ENCODE measurements around the gene GTF2A1L.

Gene GTF2A1L

GRCh38 chr2:48707466-48707865 lies 89.8 kb downstream of the GTF2A1L start:
- DNase-seq (ENCODE audit: low read depth), result no peak

DNA sequence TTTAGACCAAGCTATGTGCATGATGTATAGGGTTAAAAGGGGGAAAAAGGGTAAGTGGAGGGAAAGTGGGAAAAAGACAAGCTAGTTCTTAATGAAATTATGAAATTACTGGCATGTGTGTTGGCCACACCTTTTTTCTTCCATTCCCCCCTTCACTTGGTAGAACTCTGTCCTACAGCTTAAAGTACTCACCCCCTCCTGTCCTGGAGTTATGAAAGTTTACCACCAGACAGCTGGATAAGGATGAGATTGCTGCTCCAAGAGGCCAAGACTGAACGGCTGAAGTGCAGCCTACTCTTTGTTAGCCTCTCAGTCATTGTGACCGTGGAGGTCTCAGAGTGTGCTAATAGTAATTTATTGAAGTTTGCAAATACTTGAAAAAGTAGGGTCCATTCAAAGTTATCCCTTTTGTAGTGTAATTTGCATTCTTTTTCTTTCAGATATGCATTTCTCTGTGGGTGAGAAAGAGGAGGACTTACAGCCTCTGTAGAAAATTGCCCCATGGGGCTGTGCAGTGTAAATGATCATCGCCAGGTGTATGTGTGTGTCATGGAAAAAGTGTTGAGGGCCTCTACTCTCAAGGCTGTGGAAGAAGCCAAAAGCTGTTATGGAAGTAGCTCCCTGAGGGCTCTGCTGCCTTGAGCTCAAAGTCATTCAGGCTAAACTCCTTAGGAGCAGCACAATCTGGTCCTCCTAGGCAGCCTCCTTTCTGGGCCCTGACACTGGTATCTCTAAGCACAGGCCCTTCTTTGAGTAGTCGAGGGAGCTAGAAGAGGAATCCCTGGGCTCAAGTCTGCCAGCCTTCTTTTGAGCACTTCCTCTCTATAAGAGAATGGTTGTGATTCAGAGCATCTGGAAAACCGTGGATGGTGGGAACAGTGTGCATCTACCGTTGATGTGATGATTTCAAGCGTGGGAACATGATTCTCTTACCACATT lies 91.7 kb downstream of the GTF2A1L start:
- no peak for DNase-seq (ENCODE audit: low read depth)

DNA sequence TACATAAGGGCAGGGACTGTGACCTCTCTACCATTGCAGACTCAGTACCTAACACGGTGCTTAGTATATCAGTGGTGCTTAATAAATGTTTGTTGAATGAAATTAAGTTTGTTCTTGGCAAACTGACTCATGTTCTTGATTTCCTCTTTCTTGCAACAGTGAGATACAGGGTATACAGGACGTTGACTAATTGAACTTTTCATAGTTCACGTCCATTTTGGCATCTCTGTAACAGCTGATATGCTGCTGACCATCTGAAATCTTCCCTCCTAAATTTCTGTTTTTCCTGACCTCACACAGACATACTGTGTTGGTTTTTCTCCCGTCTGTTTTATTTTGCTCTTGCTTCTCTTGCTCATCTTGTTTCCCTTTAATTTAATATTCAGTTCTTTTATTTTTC lies 93.7 kb downstream of the GTF2A1L start:
- no peak for DNase-seq (ENCODE audit: low read depth)

DNA sequence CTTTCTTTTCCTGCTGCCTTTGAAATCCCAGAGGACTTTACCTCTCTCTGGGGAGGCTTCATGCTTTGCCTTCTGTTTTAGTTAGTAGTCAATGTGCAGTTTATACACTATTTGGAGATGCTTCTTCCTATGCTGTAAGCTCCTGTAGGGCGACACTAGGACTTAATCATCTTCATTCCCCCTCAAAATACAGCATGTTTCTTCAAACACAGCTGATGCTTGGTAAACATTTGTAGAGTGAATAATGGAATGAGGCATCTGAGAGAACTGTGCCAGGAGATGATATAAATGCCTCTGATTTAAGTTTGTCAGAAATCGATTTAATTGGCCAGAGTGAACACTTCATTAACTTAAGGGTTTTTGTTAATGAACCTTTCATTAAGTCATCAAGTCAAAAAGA lies 94.5 kb downstream of the GTF2A1L start:
- DNase-seq (ENCODE audit: low read depth), result no peak

DNA sequence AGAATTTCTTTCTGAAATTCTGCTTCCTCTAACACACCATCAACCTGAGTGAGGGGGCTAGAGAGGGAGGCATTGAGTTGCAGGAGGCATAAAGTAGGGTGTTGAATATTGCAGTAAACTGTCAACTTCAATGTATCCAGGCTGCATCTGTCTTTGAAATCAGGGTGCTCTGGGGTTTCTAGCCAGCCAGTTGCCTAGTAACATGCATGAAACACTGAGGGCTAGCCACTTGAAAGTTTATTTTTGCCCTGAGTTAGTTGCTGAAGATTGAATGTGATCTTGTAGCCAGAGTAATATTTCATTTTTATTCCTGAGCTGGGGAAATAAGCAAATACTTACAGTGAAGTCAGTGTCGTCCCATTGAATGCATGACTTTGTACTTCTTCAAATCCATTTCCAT lies 96.0 kb downstream of the GTF2A1L start:
- DNase-seq (ENCODE audit: low read depth), result no peak

DNA sequence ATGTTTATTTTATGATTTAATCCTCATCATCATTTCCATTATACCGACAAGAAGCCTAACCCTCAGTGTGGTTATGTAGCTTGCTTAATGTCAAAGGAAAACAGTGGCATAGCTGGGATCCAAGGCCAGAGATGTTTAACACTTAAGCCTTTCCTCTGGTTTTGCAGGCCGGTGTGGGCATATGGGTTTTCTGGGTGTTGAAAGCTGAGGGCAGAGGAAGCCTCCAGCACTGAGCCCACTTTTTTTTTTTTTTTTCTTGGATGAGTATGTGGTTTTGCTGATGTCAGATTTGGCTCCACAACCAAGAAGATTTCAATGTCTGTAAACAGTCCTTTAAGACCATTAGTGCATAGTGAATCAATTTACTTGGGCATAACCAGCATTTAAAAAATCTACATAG lies 96.6 kb downstream of the GTF2A1L start:
- DNase-seq (ENCODE audit: low read depth), result no peak

DNA sequence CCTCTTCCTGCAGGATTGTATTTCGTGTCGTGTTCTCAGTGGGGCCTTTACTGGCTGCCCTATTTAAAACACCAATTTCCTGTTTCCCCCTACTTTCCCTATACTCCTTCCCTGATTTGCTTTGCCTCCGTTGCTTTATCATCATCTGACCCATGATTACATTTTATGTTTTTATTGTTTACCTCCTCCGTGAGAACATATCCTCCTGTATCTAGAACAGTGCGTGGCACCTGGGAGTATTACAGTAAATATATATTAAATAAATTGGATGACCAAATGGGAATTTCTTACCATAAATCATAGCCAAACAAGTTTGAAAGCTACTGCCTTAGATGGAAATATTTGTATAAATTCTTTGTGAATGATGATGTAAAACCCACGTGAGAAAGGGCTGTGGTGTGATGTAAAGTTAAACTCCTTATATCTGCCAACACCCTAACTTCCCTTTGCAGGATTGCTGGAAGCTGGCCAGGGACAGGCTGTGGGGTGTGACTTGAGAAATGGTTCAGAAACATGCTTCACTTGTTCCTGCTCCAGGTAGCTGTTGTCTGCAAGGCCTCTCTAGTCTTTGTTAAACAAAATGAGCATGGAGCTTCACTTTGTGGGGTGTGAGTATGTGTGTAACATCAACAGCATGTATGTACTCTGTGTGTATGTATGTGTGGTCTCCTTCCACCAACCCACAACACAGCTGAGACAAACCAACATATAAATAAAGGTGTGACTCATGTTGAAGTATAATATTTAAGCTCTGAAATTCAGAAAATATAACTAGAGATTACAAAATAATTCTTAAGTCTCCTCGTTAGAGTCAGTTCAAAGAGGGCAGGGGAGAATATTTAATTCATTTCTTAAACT lies 97.6 kb downstream of the GTF2A1L start:
- DNase-seq (ENCODE audit: low read depth), result no peak

DNA sequence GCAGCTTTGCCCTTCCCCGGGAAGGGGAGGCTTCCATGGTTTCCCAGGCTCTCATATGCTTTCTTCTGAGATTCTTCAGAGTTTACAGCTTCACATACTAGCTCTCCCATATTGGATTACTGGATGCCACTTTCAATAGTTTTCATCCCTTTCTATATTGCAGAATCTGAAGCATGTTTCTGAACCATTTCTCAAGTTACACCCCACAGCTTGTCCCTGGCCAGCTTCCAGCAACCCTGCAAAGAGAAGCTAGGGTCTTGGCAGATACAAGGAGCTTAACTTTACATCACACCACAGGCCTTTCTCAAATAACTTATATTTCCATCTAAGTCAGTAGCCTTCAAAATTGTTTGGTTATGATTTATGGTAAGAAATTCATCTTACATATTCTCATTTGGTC lies 98.3 kb downstream of the GTF2A1L start:
- DNase-seq (ENCODE audit: low read depth), result no peak

GRCh38 chr2:48717846-48718245 lies 100.2 kb downstream of the GTF2A1L start:
- DNase-seq (ENCODE audit: low read depth), result no peak

- no peak for DNase-seq (ENCODE audit: low read depth)
Measured at GRCh38 chr2:48719480-48720177, 102.0 kb downstream of the GTF2A1L start.

DNA sequence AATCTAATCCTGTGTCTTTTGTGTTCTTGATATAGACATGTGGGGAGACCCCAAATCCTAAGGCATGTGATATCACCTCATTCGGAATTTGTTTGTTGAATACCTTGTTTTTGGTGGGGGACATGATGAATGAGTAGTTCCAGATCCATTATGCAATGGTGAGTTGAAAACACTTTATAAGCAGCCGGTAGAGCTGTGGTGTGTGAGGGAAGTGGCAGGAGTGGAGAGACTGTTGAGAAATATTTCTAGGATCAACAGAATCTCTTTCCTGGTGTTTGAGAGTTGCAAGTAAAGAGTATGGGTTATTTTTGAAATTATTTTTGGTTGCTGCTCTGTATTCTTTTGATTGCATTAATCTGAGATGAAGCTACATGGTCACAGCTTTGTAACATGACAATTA lies 103.5 kb downstream of the GTF2A1L start:
- DNase-seq (ENCODE audit: low read depth), result no peak

GRCh38 chr2:48722391-48722790 lies 104.7 kb downstream of the GTF2A1L start:
- no peak for DNase-seq (ENCODE audit: low read depth)

DNA sequence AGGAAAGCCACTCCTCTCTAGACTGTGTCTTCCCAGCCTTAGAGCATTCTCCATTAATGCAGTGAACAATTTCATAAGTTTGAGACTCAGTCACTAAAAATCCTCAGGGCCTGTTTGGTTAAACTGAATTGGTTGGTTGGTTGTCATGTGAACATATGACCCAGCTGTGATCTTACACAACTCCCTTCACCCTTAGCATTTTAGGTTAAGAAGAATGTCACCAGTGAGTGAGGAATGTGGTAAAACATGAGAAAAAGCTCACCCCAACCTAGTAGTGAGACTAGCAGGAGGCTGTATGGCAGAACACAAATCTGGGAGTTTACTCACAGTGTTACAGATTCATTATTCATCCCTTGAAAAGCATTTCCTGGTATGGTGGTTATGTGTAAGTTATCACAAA lies 105.5 kb downstream of the GTF2A1L start:
- DNase-seq (ENCODE audit: low read depth), result no peak

DNA sequence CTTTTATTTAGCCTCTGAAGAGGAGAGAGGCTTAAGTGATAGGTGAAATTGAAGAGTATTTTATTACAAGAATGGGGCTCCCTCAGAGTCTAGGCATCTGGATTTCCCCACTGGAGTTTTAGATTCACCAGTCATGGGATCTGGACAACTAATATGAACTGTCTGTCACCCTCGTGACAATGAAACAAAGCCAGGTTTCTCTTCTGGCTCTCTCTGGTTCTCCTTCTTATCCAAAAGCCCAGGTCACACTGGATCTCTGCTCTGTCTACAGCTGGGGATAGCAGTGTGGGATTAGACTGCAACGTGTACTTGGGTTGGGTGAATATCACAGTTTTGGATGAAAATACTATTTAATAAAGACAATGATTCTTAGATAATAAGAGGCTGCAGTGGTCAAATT lies 106.6 kb downstream of the GTF2A1L start:
- no peak for DNase-seq (ENCODE audit: low read depth)

GRCh38 chr2:48725696-48726494 lies 108.2 kb downstream of the GTF2A1L start:
- DNase-seq (ENCODE audit: low read depth), result no peak

DNA sequence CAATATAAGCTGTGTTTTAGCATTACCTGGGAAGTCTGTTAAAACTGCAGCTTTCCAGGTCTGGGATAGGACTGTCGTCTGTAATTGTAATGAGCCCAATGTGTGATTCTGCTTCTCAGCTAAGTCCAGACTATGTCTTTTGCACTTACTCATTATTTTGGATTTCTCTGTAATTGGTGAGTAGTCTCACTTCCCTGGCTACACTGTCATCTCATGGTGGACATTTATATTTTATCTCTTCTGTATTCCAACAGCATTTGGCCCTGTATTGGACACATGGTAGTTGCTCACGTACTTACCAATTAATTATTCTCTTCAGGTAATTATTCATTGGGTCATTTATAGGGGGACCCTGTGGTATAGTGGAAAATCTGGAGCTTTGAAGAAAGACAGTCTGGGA lies 109.9 kb downstream of the GTF2A1L start:
- DNase-seq (ENCODE audit: low read depth), result no peak

DNA sequence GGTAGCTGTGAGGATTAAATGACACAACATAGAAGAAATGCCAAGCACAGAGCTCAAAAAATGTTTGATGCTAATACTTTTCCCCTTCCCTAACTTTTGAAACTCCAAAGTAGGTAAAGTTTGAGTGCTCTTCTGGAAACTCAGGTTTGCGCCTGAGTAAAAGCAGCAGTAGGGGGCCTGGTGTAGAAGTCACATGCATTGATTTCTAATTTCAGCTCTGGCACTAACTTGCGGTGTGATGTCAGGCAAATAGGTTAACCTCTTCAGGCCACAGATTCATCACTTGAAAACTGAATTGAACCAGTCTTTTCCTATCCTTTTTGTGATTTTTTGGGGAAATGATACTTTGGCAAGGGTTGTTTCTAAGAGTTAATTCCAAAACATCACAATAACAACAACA lies 110.6 kb downstream of the GTF2A1L start:
- no peak for DNase-seq (ENCODE audit: low read depth)

DNA sequence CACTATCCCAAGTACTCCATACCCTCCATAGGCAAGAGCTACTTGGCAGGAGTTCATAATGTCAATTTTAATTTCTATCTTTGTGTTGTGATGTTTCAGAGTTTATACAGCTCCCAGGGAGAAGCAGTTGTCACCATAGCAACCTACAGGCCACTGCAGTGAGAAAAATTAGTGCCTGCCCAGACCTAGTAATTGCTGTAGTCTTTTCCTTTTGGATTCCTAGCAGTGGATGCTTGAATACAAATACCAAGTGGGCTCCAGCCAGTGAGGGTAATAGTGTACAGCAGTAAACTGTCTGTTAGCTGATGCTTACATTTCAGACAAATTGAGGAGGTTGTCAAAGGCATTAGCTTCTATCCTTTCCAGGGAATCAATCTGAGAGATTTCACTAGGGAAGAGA lies 111.2 kb downstream of the GTF2A1L start:
- no peak for DNase-seq (ENCODE audit: low read depth)
